K562 (cell line): ENCODE measurements around the gene TMC2. TPM values are rescaled to one million over a fixed set of nuclear protein-coding genes. Genes with fewer than 3 reads are reported as not detected.
A peak's percentile ranks its signal among the peaks of the same experiment; 100 is the strongest.

ENCODE experiments used
- ATF7 ChIP-seq: fragments of 450-650 bp; IDR thresholded peaks from 2 replicates; pipeline ENCODE4 v1.7.1; 2014; ENCODE audit warnings: mild to moderate bottlenecking, moderate library complexity
- CCNT2 ChIP-seq: IDR thresholded peaks from 2 replicates; pipeline ENCODE4 v1.6.1; 2011; ENCODE audit warnings: borderline replicate concordance, low read depth, mild to moderate bottlenecking, moderate library complexity, mixed read lengths, low read length; ENCODE audit not compliant: insufficient read length; ENCODE audit errors: extremely low read depth
- CTBP1 ChIP-seq: fragments of 450-650 bp; IDR thresholded peaks from 2 replicates; pipeline ENCODE4 v1.6.1; 2016; ENCODE audit warnings: borderline replicate concordance
- DIDO1 ChIP-seq: fragments of 450-650 bp; IDR thresholded peaks from 2 replicates; pipeline ENCODE4 v1.6.1; 2016; ENCODE audit warnings: low read depth, missing biosample characterization, missing genetic modification characterization
- HOXB6 ChIP-seq: fragments of 250-450 bp; sonication (Bioruptor Pico); IDR thresholded peaks from 2 replicates; pipeline ENCODE4 v1.5.1; 2022; ENCODE audit warnings: mild to moderate bottlenecking, borderline replicate concordance
- MCM7 ChIP-seq, 2 experiments: fragments of 450-650 bp; IDR thresholded peaks; 2 replicates each; pipeline ENCODE4 v1.6.1; 2016 to 2018
- MTA2 ChIP-seq: fragments of 450-650 bp; IDR thresholded peaks from 2 replicates; pipeline ENCODE4 v1.6.1; 2016; ENCODE audit warnings: low read depth
- PHB ChIP-seq: fragments of 250-450 bp; sonication (Bioruptor Pico); IDR thresholded peaks from 2 replicates; pipeline ENCODE4 v1.5.0; 2021
- PHF21A ChIP-seq: fragments of 450-650 bp; IDR thresholded peaks from 2 replicates; pipeline ENCODE4 v1.6.1; 2017; ENCODE audit warnings: low read depth, borderline replicate concordance
- RFX7 ChIP-seq: fragments of 250-450 bp; sonication (Bioruptor Pico); IDR thresholded peaks from 2 replicates; pipeline ENCODE4 v1.5.1; 2021; ENCODE audit warnings: mild to moderate bottlenecking
- SMARCE1 ChIP-seq: fragments of 450-650 bp; IDR thresholded peaks from 2 replicates; pipeline ENCODE4 v1.7.1; 2016; ENCODE audit warnings: mild to moderate bottlenecking
- XRCC4 ChIP-seq: IDR thresholded peaks from one replicate; pipeline ENCODE4 v1.6.1; 2011; ENCODE audit not compliant: insufficient read depth, insufficient read length; ENCODE audit errors: extremely low read depth
- ZBTB1 ChIP-seq: sonication (generic); formaldehyde crosslinking; IDR thresholded peaks from 2 replicates; pipeline ENCODE4 v1.8.1; 2023; ENCODE audit warnings: missing genetic modification reagents, low read depth, mild to moderate bottlenecking, borderline replicate concordance
- ZNF12 ChIP-seq: sonication (generic); formaldehyde crosslinking; IDR thresholded peaks from 2 replicates; pipeline ENCODE4 v1.4.0; 2020; ENCODE audit warnings: mild to moderate bottlenecking, missing genetic modification reagents
- ZNF133 ChIP-seq: fragments of 250-450 bp; sonication (Bioruptor Pico); IDR thresholded peaks from 2 replicates; pipeline ENCODE4 v1.4.0; 2020; ENCODE audit warnings: mild to moderate bottlenecking
- ZNF589 ChIP-seq: fragments of 200-800 bp; sonication (Bioruptor generic); IDR thresholded peaks from 2 replicates; pipeline ENCODE4 v1.6.1; 2016; ENCODE audit warnings: low read depth, missing genetic modification characterization, missing compliant biosample characterization
- polyA plus RNA-seq, 8 experiments: library from polyadenylated mRNA; depleted of rRNA in 4 of 8; stranded (reverse) in 5 of 8; unstranded in 3 of 8; fragments of >200 nt; fragmentation: Nextera tagmentation in 2 of 8; fragmentation: Illumina TruSeq in 1 of 8; extraction: Ambion mirVana in 2 of 8; extraction: Trizol in 1 of 8; gene quantifications; 2 replicates each; pipeline versions ENCODE4 v1.2.1 to v1.2.3, GENCODE V29; 2011 to 2014; ENCODE audit warnings: inconsistent platforms in 1 of 8, missing spikeins in 1 of 8
- total RNA-seq, 7 experiments: library from RNA; depleted of rRNA in 6 of 7; stranded (reverse); fragments of >200 nt in 6 of 7; fragmentation: Illumina TruSeq in 2 of 7; extraction: Trizol in 2 of 7; gene quantifications; 2 replicates each; pipeline versions ENCODE4 v1.2.1 to v1.2.3, GENCODE V29; 2011 to 2021; ENCODE audit warnings: low replicate concordance in 1 of 7
- TF ChIP-seq, protein P1 (sequence below): IDR thresholded peaks from 2 replicates; pipeline ENCODE4 v1.6.1; 2011; ENCODE audit warnings: borderline replicate concordance, low read depth, mild to moderate bottlenecking, moderate library complexity, low read length; ENCODE audit not compliant: insufficient read depth, poor library complexity, severe bottlenecking
- TF ChIP-seq, protein P2 (sequence below): sonication (generic); formaldehyde crosslinking; IDR thresholded peaks from 2 replicates; pipeline ENCODE4 v1.8.0; 2023; ENCODE audit warnings: mild to moderate bottlenecking, missing genetic modification reagents
- TF ChIP-seq, protein P3 (sequence below): fragments of 450-650 bp; formaldehyde crosslinking; IDR thresholded peaks from 2 replicates; pipeline ENCODE4 v1.4.0; 2020; ENCODE audit warnings: mild to moderate bottlenecking

TMC2 gene
- total and polyA plus RNA-seq, 9 of the 15 experiments (the other 6 are each of a cell fraction or from before 2014, with no cell fraction given): not detected

DNA sequence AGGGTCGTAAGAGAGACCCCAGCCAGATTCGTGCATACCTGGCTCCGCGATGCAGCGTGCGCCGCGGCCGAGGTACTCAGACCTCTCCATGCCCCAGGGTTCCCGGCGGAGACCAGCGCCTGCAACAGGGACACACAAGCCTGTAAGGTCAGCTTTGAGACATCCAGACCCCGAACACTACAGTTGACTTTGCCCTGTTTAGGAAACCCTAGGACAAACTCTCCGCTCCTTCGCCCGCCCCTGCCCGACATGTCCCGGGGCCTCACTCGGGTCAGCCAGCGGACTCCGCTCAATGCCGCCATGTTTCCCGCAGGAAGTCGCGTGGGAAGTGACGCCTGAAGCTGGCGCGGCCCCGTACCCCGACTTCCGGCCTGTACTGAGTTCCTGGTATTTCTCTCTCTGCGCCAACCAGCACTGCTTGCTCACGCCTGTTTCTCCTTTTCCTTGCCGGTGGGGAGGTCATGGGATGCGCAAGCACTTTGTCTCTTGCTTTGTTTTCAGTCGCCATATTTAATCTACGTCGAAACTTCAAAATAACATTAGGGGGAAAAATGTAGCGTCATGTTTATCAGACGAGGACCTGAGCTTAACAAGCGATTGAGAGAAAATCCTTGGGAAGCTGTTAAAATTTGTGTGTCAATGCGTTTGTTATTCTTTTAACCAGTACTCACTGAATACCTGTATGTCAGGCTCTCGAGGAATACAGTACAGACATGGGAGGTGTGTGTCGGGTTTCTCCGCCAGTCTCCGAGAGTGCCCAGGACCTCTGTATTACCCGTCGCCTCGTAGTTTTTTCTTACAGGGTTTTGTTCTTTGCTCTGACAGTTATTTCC is 127.7 kb downstream of the TMC2 start, which contains the start of gene IDH3B (continued):
- TF ChIP-seq XRCC4 (no peak), PHF21A (no peak), HOXB6 (CRISPR knock-in tag) (no peak), MCM7 (IDR thresholded peaks at IDR 0.05) (no peak), ZNF12 (CRISPR knock-in tag) (no peak; the same call in 1 of the 2 replicates), ATF7 (peak; percentile 36), CCNT2 (no peak), CTBP1 (peak; percentile 43; the same call in 1 of the 2 replicates), ZNF133 (CRISPR knock-in tag) (no peak), PHB (CRISPR knock-in tag) (no peak), ZNF589 (CRISPR knock-in tag) (peak; percentile 76; the same call in 1 of the 2 replicates), ZBTB1 (no peak), DIDO1 (tag) (peak; percentile 84), RFX7 (CRISPR knock-in tag) (no peak), SMARCE1 (no peak), MTA2 (no peak)
- TF ChIP-seq, protein P1, sequence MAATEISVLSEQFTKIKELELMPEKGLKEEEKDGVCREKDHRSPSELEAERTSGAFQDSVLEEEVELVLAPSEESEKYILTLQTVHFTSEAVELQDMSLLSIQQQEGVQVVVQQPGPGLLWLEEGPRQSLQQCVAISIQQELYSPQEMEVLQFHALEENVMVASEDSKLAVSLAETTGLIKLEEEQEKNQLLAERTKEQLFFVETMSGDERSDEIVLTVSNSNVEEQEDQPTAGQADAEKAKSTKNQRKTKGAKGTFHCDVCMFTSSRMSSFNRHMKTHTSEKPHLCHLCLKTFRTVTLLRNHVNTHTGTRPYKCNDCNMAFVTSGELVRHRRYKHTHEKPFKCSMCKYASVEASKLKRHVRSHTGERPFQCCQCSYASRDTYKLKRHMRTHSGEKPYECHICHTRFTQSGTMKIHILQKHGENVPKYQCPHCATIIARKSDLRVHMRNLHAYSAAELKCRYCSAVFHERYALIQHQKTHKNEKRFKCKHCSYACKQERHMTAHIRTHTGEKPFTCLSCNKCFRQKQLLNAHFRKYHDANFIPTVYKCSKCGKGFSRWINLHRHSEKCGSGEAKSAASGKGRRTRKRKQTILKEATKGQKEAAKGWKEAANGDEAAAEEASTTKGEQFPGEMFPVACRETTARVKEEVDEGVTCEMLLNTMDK: no peak
- TF ChIP-seq, protein P2, sequence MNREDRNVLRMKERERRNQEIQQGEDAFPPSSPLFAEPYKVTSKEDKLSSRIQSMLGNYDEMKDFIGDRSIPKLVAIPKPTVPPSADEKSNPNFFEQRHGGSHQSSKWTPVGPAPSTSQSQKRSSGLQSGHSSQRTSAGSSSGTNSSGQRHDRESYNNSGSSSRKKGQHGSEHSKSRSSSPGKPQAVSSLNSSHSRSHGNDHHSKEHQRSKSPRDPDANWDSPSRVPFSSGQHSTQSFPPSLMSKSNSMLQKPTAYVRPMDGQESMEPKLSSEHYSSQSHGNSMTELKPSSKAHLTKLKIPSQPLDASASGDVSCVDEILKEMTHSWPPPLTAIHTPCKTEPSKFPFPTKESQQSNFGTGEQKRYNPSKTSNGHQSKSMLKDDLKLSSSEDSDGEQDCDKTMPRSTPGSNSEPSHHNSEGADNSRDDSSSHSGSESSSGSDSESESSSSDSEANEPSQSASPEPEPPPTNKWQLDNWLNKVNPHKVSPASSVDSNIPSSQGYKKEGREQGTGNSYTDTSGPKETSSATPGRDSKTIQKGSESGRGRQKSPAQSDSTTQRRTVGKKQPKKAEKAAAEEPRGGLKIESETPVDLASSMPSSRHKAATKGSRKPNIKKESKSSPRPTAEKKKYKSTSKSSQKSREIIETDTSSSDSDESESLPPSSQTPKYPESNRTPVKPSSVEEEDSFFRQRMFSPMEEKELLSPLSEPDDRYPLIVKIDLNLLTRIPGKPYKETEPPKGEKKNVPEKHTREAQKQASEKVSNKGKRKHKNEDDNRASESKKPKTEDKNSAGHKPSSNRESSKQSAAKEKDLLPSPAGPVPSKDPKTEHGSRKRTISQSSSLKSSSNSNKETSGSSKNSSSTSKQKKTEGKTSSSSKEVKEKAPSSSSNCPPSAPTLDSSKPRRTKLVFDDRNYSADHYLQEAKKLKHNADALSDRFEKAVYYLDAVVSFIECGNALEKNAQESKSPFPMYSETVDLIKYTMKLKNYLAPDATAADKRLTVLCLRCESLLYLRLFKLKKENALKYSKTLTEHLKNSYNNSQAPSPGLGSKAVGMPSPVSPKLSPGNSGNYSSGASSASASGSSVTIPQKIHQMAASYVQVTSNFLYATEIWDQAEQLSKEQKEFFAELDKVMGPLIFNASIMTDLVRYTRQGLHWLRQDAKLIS (CRISPR knock-in tag): peak; percentile 78; the same call in 1 of the 2 replicates
- TF ChIP-seq, protein P3, sequence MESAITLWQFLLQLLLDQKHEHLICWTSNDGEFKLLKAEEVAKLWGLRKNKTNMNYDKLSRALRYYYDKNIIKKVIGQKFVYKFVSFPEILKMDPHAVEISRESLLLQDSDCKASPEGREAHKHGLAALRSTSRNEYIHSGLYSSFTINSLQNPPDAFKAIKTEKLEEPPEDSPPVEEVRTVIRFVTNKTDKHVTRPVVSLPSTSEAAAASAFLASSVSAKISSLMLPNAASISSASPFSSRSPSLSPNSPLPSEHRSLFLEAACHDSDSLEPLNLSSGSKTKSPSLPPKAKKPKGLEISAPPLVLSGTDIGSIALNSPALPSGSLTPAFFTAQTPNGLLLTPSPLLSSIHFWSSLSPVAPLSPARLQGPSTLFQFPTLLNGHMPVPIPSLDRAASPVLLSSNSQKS (CRISPR knock-in tag): no peak
